ENCODE results near the gene CSTB. TPM values are rescaled to one million over a fixed set of nuclear protein-coding genes. Genes with fewer than 3 reads are reported as not detected.

CSTB gene
- total RNA-seq, 1 experiment from 2014 or later, result 57.5 TPM

- Histone ChIP-seq H3K27me3 (ENCODE audit: insufficient read depth, low read length) (no peaks in the 10 kb centered on the region), H3K9ac (ENCODE audit: low read length) (no peak overlapping the region), H2AFZ (ENCODE audit: low read depth, low read length, poor library complexity, severe bottlenecking) (no peak overlapping the region), H3K9me3 (ENCODE audit: control insufficient read depth in 1 of 2, insufficient read depth in 1 of 2, low read depth in 1 of 2, low read length in 2 of 2) (no peaks in the 10 kb centered on the region), H3K9me2 (ENCODE audit: insufficient read depth) (no peaks in the 10 kb centered on the region), H3K36me3 (ENCODE audit: control insufficient read depth in 1 of 2, insufficient read depth in 2 of 2, low read length in 2 of 2) (no peaks in the 10 kb centered on the region; a peak in 2 of 4 replicates), H3K4me3 (replicated peaks in 1 of 2; ENCODE audit: low read depth in 1 of 2, low read length in 2 of 2) (no peak overlapping the region), H3K4me2 (ENCODE audit: low read length) (no peak overlapping the region), H3K79me2 (ENCODE audit: insufficient read depth, low read length) (no peaks in the 10 kb centered on the region), H3K27ac (ENCODE audit: low read depth, low read length) (no peak overlapping the region), H3K4me1 (ENCODE audit: control insufficient read depth in 1 of 2, insufficient read depth in 2 of 2, low read length in 2 of 2) (peaks cover 4 to 11% of the 10 kb centered on the region in 2 experiments), H4K20me1 (ENCODE audit: insufficient read depth) (no peaks in the 10 kb centered on the region)
- intact Hi-C loops (cut with micrococcal nuclease), result no loop called here
- ATAC-seq (no peak), DNase-seq (ENCODE audit: low read depth, low spot score) (no peak)
- ChIA-PET POLR2A (no interaction called here), CTCF (interaction anchor here (0.9 to 1.3 kb wide), 3 partner anchors 129 to 166 kb away, joined by 3 to 10 read pairs (median 7); no protein-coding TSS in a partner anchor), RAD21 (ENCODE audit: low non-redundant PET in 1 of 2, low total read pairs in 2 of 2, uncharacterized antibody in 2 of 2, unreplicated experiment in 2 of 2) (no interaction called here)
- no TSS peak for BruUV-seq (replicated peaks)
- TF ChIP-seq, protein P1, sequence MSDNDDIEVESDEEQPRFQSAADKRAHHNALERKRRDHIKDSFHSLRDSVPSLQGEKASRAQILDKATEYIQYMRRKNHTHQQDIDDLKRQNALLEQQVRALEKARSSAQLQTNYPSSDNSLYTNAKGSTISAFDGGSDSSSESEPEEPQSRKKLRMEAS (IDR thresholded peaks at IDR 0.05), result no peak
- no peak for TF ChIP-seq ZNF274 (IDR thresholded peaks at IDR 0.05; ENCODE audit: low read depth, low read length)
- no peak for TF ChIP-seq CTCF (IDR thresholded peaks at IDR 0.05 in 2 of 3, conservative IDR thresholded peaks at IDR 0.05 in 1 of 3; ENCODE audit: borderline replicate concordance in 1 of 3, insufficient read depth in 1 of 3, low read depth in 2 of 3, low read length in 2 of 3)
- no peak for TF ChIP-seq RAD21 (IDR thresholded peaks at IDR 0.05; ENCODE audit: low read depth)
- TF ChIP-seq SP1 (IDR thresholded peaks at IDR 0.05; ENCODE audit: low read depth), result no peak
- no peak for TF ChIP-seq SRF (IDR thresholded peaks at IDR 0.05; ENCODE audit: low read depth)
- TF ChIP-seq POLR2A (IDR thresholded peaks at IDR 0.05; ENCODE audit: borderline replicate concordance, extremely low read depth, insufficient read depth, insufficient read length), result no peak
- TF ChIP-seq CBX3 (IDR thresholded peaks at IDR 0.05; ENCODE audit: low read depth), result no peak
- TF ChIP-seq, protein P2, sequence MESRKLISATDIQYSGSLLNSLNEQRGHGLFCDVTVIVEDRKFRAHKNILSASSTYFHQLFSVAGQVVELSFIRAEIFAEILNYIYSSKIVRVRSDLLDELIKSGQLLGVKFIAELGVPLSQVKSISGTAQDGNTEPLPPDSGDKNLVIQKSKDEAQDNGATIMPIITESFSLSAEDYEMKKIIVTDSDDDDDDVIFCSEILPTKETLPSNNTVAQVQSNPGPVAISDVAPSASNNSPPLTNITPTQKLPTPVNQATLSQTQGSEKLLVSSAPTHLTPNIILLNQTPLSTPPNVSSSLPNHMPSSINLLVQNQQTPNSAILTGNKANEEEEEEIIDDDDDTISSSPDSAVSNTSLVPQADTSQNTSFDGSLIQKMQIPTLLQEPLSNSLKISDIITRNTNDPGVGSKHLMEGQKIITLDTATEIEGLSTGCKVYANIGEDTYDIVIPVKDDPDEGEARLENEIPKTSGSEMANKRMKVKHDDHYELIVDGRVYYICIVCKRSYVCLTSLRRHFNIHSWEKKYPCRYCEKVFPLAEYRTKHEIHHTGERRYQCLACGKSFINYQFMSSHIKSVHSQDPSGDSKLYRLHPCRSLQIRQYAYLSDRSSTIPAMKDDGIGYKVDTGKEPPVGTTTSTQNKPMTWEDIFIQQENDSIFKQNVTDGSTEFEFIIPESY (IDR thresholded peaks at IDR 0.05; ENCODE audit: extremely low read depth, insufficient replicate concordance, low read length), result no peak
- TF ChIP-seq EGR1 (IDR thresholded peaks at IDR 0.05; ENCODE audit: low read depth), result no peak
- no peak for TF ChIP-seq EZH2phosphoT487 (IDR thresholded peaks at IDR 0.05; ENCODE audit: borderline replicate concordance)
Measured at GRCh38 chr21:43809346-43809799, 33.3 kb upstream of the CSTB start.
